Ishikawa (cell line): Measurements from ENCODE around the gene TLNRD1.

Experiments
- CREB1 ChIP-seq: IDR thresholded peaks from 2 replicates; pipeline ENCODE4 v1.6.1; 2012; ENCODE audit warnings: low read depth
- EGR1 ChIP-seq: IDR thresholded peaks from 2 replicates; pipeline ENCODE4 v1.6.1; 2012
- EP300 ChIP-seq: IDR thresholded peaks from 2 replicates; pipeline ENCODE4 v1.6.1; 2012; ENCODE audit warnings: borderline replicate concordance
- FOXM1 ChIP-seq: IDR thresholded peaks from 2 replicates; pipeline ENCODE4 v1.6.1; 2012; ENCODE audit warnings: low read depth, borderline replicate concordance
- NFIC ChIP-seq: IDR thresholded peaks from 2 replicates; pipeline ENCODE4 v1.6.1; 2012
- TAF1 ChIP-seq: IDR thresholded peaks from 2 replicates; pipeline ENCODE4 v1.6.1; 2012; ENCODE audit warnings: low read depth, mild to moderate bottlenecking
- TCF12 ChIP-seq: IDR thresholded peaks from 2 replicates; pipeline ENCODE4 v1.6.1; 2012; ENCODE audit warnings: low read depth
- TEAD4 ChIP-seq: IDR thresholded peaks from 2 replicates; pipeline ENCODE4 v1.6.1; 2012
- YY1 ChIP-seq: IDR thresholded peaks from 2 replicates; pipeline ENCODE4 v1.6.1; 2012; ENCODE audit warnings: low read depth
- TF ChIP-seq, protein P1 (sequence below): IDR thresholded peaks from 2 replicates; pipeline ENCODE4 v1.6.1; 2012
- TF ChIP-seq, protein P2 (sequence below): IDR thresholded peaks from 2 replicates; pipeline ENCODE4 v1.6.1; 2012

DNA sequence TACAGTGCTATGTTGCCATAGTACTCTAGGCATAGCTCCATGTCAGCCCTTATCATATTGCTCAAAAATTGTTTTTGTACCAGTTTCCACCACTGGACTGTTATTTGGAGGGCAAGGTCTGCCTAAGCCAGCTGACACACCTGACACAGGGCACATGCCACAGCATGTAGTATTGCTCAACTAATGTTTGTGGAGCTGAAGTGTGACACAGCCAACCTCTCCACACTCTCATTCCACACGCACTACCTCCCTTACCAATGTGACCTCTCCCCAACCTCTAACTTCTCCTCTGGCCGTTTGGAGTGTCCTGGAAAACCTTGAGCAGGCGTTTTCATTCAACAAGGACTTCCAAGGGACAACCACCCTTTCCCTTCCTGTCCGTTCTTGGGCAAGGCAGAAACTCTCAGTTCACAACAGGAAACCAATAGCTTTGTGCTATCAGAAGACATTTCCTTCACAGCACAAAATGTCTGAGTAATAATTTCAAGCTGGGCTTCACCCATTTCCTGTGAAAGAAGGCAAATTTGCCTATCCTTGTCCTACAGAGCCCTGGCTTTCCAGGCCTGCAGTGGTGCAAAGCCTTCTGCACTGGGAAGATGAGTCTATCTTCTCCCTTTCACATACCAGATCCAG is 38.4 kb downstream of the TLNRD1 start:
- no peak for TF ChIP-seq TCF12
- TF ChIP-seq CREB1: no peak
- TF ChIP-seq TAF1: no peak
- no peak for TF ChIP-seq EP300
- TF ChIP-seq, protein P1, sequence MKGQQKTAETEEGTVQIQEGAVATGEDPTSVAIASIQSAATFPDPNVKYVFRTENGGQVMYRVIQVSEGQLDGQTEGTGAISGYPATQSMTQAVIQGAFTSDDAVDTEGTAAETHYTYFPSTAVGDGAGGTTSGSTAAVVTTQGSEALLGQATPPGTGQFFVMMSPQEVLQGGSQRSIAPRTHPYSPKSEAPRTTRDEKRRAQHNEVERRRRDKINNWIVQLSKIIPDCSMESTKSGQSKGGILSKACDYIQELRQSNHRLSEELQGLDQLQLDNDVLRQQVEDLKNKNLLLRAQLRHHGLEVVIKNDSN: no peak
- no peak for TF ChIP-seq FOXM1
- TF ChIP-seq EGR1: no peak
- TF ChIP-seq, protein P2, sequence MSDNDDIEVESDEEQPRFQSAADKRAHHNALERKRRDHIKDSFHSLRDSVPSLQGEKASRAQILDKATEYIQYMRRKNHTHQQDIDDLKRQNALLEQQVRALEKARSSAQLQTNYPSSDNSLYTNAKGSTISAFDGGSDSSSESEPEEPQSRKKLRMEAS: no peak
- TF ChIP-seq NFIC: no peak
- no peak for TF ChIP-seq TEAD4
- no peak for TF ChIP-seq YY1
